HepG2 (cell line): Measurements from ENCODE around the gene TRPV2. TPM values are rescaled to one million over a fixed set of nuclear protein-coding genes. Genes with fewer than 3 reads are reported as not detected.

Experiments
- ARID3A ChIP-seq: IDR thresholded peaks from 2 replicates; pipeline ENCODE4 v1.6.1; 2012; ENCODE audit warnings: low read depth, low read length, improper control_type of control experiment
- HMGXB3 ChIP-seq: sonication (generic); formaldehyde crosslinking; IDR thresholded peaks from 2 replicates; pipeline ENCODE4 v1.4.0; 2020; ENCODE audit warnings: missing genetic modification reagents, borderline replicate concordance
- LRRFIP1 ChIP-seq: sonication (generic); formaldehyde crosslinking; conservative IDR thresholded peaks from 2 replicates; pipeline ENCODE4 v1.4.0; 2020; ENCODE audit warnings: missing genetic modification reagents
- MBD4 ChIP-seq: IDR thresholded peaks from 2 replicates; pipeline ENCODE4 v1.6.1; 2012; ENCODE audit warnings: low read length, inconsistent platforms, borderline replicate concordance
- MIER2 ChIP-seq: IDR thresholded peaks from 2 replicates; pipeline ENCODE4 v1.6.1; 2016; ENCODE audit warnings: missing biosample characterization, missing genetic modification reagents
- PHF8 ChIP-seq: sonication (generic); formaldehyde crosslinking; IDR thresholded peaks from 2 replicates; pipeline ENCODE4 v1.5.0; 2020; ENCODE audit warnings: missing genetic modification reagents
- POGK ChIP-seq: sonication (generic); formaldehyde crosslinking; conservative IDR thresholded peaks from 2 replicates; pipeline ENCODE4 v1.8.0; 2022; ENCODE audit warnings: mild to moderate bottlenecking, moderate library complexity, missing genetic modification reagents
- SNAPC2 ChIP-seq: sonication (generic); formaldehyde crosslinking; IDR thresholded peaks from 2 replicates; pipeline ENCODE4 v1.8.1; 2022; ENCODE audit warnings: mild to moderate bottlenecking, missing genetic modification reagents
- ZNF724P ChIP-seq: sonication (generic); formaldehyde crosslinking; IDR thresholded peaks from 2 replicates; pipeline ENCODE4 v1.8.0; 2022; ENCODE audit warnings: missing genetic modification reagents, borderline replicate concordance
- ZNF777 ChIP-seq: sonication (generic); formaldehyde crosslinking; IDR thresholded peaks from 2 replicates; pipeline ENCODE4 v1.4.0; 2020; ENCODE audit warnings: missing genetic modification reagents
- polyA plus RNA-seq, 8 experiments: library from polyadenylated mRNA; depleted of rRNA in 3 of 8; stranded (reverse) in 7 of 8; unstranded in 1 of 8; fragments of >200 nt; fragmentation: Illumina TruSeq in 4 of 8; extraction: Trizol in 4 of 8; gene quantifications; 2 replicates each; pipeline versions ENCODE4 v1.2.1 to v1.2.3, GENCODE V29; 2011 to 2016; ENCODE audit warnings: low read depth in 4 of 8, missing spikeins in 1 of 8, mixed read lengths in 1 of 8; ENCODE audit not compliant: insufficient read depth in 1 of 8
- total RNA-seq, 5 experiments: library from RNA; depleted of rRNA; stranded (reverse); fragments of >200 nt; fragmentation: Illumina TruSeq; extraction: Trizol; gene quantifications; 2 replicates each; pipeline ENCODE4 v1.2.3, GENCODE V29; 2016; ENCODE audit warnings: low read depth in 1 of 5
- TF ChIP-seq, protein P1 (sequence below): sonication (generic); formaldehyde crosslinking; IDR thresholded peaks from 2 replicates; pipeline ENCODE4 v1.9.0; 2022; ENCODE audit warnings: low read depth, missing genetic modification reagents
- TF ChIP-seq, protein P2 (sequence below): sonication (generic); formaldehyde crosslinking; IDR thresholded peaks from 2 replicates; pipeline ENCODE4 v1.8.1; 2023; ENCODE audit warnings: mild to moderate bottlenecking, missing genetic modification reagents

Gene TRPV2
- total and polyA plus RNA-seq, 2 of the 13 experiments (the other 11 are each of a cell fraction or from before 2014, with no cell fraction given) = 13.6 to 21.3 TPM

DNA sequence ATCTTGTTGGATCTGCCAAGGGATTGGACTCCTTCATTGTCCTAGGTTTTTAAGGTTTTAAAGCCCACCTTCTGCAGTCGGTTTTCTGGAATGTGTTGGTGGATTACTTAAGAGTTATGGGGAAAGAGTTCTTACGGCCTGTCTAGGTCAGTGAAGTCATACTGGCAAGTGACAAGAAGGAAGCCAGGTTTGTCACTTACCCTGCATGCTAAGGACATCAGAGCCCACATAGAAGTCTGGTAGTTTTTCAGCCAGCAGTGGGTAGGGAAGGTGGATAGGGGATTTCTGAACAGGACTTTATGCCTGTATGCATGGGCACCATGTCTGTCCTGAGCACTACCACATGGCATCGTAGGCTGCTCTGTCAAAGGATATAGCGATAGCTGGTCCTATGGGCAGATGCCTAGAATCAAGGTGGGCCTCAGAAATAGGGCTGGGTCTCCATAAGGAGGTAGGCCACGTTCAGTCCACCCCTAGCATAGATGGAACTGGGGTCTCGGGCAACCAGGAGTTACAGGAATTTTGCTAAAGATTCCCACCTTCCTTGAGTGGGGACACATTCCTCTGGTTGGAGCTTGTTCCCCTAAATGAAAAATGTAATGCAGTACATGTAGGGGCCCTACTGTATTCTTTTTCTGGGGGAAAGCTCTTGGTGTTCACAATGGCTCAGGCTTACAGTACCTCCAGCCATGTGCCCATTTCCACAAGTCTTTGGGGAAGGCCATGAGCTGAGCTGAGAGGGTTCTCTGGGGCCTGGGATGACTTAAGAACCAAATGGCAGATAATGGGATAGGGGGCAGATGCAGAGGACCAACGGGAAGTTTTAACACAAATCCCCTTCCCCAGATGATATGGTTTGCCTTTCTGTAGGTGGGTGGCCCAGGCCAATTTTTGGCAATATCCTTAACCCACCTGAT lies 27.5 kb downstream of the TRPV2 start (continued):
- TF ChIP-seq, protein P1, sequence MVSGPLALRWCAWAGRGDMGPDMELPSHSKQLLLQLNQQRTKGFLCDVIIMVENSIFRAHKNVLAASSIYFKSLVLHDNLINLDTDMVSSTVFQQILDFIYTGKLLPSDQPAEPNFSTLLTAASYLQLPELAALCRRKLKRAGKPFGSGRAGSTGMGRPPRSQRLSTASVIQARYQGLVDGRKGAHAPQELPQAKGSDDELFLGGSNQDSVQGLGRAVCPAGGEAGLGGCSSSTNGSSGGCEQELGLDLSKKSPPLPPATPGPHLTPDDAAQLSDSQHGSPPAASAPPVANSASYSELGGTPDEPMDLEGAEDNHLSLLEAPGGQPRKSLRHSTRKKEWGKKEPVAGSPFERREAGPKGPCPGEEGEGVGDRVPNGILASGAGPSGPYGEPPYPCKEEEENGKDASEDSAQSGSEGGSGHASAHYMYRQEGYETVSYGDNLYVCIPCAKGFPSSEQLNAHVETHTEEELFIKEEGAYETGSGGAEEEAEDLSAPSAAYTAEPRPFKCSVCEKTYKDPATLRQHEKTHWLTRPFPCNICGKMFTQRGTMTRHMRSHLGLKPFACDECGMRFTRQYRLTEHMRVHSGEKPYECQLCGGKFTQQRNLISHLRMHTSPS (CRISPR knock-in tag) = no peak
- TF ChIP-seq ZNF777 (CRISPR knock-in tag) (0 out of 2 replicates have a peak, but pooled peaks have one; percentile 23), MIER2 (no peak), LRRFIP1 (CRISPR knock-in tag) (no peak), PHF8 (peak; percentile 34; the same call in 1 of the 2 replicates), HMGXB3 (0 out of 2 replicates have a peak, but pooled peaks have one; percentile 8), MBD4 (0 out of 2 replicates have a peak, but pooled peaks have one; percentile 15), ARID3A (no peak), POGK (CRISPR knock-in tag) (0 out of 2 replicates have a peak, but pooled peaks have one; percentile 18), ZNF724P (CRISPR knock-in tag) (no peak), SNAPC2 (CRISPR knock-in tag) (no peak)
- TF ChIP-seq, protein P2, sequence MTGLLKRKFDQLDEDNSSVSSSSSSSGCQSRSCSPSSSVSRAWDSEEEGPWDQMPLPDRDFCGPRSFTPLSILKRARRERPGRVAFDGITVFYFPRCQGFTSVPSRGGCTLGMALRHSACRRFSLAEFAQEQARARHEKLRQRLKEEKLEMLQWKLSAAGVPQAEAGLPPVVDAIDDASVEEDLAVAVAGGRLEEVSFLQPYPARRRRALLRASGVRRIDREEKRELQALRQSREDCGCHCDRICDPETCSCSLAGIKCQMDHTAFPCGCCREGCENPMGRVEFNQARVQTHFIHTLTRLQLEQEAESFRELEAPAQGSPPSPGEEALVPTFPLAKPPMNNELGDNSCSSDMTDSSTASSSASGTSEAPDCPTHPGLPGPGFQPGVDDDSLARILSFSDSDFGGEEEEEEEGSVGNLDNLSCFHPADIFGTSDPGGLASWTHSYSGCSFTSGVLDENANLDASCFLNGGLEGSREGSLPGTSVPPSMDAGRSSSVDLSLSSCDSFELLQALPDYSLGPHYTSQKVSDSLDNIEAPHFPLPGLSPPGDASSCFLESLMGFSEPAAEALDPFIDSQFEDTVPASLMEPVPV (CRISPR knock-in tag) = 0 out of 2 replicates have a peak, but pooled peaks have one; percentile 28
